HG02623 (cell line): Measurements from ENCODE around the gene PDLIM4.

Experiments
- ATAC-seq: cut with Tn5 transposase; IDR thresholded peaks from one replicate; pipeline ENCODE4 v1.9.1; 2021; ENCODE audit warnings: moderate library complexity; ENCODE audit not compliant: unreplicated experiment

The PDLIM4 gene

GRCh38 chr5:132257131-132258101 is at the start of gene PDLIM4:
Gene PDLIM4, plus strand, starts transcription at chr5:132257696. Its CDS starts 39 bp downstream, at chr5:132257735.
- no peak for ATAC-seq

DNA sequence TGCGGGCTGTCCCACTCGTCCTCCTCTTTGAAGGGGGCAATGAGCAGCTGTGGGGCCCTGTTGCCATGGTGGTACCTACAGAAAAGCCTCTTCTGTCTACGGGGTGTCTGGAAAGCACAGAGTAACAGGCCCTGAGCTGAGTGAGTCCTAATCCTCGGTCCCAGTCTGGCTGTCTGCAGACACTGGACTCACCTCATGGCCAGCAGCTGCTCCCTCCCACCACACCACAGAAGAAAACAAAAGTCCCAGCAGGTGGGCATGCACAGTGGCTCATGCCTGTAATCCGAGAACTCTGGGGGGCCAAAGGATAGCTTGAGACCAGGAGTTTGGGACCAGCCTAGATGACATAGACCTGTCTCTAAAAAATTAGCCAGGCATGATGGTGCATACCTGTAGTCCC is 49.7 kb upstream of the PDLIM4 start:
- ATAC-seq: no peak

- no peak for ATAC-seq
Measured at GRCh38 chr5:132209131-132209530, 48.4 kb upstream of the PDLIM4 start.

DNA sequence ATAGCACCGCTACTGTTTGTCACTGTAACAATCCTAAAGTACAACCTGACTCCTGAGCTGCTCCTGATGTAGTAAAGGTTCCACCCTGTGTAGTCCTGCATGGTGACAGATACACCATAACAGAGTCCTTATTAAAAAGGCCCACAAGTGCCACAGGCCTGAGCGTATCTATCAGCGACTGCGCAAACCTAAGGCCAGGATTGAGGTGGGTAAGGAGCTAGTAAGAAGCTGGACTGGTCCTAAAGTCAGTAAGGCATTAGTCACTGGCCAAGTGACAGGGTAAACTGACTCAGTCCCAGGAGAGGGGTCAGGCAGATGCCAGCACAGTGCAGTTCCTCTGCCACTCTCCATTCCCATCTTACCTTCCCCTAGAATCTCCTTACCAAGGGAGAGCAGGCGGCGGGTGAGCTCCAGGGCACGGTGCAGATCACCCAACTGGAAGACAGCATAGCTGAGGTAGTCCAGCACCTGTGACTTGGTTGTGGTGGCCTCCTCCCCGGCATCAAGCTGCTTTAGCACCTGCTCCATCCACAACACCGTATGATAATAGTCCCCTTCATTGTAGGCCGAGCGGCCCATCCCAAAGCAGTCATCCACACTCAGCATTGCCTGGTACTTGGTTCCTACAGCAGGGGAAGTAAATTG is 47.5 kb upstream of the PDLIM4 start:
- no peak for ATAC-seq

DNA sequence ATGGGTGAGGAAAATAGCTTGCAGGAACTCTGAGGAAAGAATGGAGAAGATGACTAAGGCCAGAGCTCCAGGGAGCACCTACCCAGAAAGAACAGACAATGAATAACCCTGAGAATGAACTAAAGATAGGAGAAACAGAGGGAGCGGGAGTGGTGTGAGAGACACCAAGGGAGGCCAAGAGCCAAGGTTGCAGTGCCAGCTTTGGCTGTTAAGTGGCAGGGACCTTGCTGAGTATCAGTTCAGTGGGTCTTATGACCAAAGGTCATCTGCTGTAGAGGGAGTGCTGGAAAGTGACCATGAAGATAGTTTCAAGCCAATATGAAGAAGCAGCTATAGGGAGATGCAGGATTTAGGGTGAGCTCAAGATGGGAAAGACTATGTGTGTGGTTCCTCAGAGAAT is 46.6 kb upstream of the PDLIM4 start:
- ATAC-seq: no peak

DNA sequence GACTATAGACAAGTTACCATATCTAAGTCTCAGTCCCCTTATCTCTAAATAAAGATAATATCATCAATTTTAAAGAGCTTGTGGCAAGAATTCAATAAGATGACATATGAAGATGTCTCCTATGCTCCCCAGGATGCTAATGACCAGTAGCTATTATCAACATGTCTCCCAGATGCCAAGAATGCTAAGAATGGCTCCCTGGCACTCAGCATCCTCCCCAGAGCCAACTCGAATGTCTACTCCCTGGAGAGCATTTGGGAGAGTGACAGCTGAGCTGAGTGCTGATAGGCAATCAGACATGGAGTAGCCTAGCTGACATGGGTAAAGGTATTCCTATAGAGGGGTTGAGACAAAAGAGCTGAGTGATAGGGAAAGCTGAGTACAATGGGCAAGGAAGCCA is 45.7 kb upstream of the PDLIM4 start:
- no peak for ATAC-seq

GRCh38 chr5:132213666-132214065 is 43.8 kb upstream of the PDLIM4 start:
- ATAC-seq: no peak

DNA sequence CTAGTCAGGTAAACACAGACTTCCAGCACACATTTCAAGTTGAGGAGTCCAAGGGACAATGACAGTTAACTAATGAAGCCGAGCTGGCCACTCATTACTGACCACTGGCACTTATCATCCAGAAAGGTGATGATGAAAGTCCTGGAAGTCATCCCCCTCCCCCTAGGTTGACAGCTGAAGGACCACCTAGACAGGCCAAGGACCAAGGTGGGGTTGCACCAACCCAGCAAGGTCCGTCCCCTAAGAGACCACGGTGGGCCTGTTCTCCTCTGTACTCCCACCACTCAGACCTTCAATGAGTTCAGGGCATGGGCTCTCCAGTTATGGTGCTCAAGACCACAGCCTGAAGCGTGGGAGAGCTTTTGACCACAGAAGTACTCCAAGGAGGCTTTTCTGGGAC is 43.0 kb upstream of the PDLIM4 start:
- ATAC-seq: no peak

DNA sequence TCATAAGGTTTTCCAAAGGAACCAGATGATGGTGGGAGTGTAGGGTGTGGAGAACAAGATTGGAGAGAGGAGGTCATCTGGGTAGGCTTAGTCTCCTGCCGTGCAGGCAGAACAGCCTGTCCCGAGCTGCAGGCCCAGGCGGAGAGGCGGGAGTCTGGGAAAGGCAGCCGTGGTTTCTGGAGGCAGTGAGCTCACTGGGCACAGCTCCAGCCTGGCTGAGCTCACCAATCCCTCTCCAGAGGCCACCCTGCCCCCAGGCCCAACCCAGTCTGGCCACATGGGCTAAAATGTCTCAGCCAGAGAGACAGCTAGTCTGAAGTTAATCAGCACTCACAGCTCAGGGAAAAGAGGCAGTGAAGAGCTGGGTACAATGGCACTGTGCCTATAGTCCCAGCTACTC is 42.2 kb upstream of the PDLIM4 start:
- no peak for ATAC-seq

- ATAC-seq: no peak
Measured at GRCh38 chr5:132218321-132218720, 39.2 kb upstream of the PDLIM4 start.

DNA sequence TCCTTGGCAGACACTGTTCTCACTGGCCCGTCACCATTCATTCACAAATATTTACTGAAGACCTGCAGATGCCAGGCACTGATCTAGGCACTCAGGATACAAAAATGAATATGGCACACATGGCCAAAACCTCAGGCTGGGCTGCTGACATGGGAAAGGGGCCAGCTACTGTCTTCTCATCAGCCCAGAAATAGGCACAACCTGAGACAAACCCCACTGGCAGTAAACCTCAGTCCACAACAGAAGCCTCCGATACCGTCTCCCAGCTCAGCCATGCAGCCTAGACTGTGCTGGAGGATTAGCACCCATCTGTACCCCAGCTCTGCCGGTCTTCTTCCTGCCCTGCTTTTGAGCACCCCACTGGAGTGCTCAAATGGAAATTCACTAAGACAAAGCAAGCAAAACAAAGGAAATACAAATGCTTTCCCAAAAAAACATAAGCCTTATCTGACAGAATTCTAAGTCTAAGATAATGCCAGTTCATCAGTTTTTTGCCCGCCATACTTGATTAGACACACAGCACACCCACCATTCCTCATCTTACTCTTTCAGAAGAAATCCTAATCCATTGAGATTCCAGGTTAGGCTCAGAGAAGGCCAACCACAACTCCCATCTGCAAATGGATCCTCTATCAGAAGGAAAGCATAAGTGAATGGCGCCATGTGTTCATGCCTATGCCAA is 38.1 kb upstream of the PDLIM4 start:
- no peak for ATAC-seq

DNA sequence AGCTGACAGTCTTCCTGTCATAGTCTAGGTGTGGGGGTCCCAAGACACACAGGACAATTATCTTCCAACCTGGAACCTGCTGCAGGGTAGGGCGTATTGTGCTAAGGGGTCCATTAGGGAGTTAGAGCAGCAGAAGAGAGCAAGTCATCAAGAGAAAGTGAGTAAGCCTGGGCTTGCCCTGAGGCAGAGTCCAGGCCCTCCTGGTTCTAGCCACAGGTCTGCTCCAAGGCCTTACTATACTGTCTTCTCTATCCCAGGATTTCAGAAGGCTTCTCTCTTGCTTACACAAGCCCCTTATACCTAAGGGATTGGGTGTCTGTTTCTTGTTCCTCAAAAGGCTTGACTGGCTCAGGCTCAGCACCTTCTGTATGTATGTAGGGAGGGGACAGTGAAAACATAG is 37.5 kb upstream of the PDLIM4 start:
- ATAC-seq: no peak

DNA sequence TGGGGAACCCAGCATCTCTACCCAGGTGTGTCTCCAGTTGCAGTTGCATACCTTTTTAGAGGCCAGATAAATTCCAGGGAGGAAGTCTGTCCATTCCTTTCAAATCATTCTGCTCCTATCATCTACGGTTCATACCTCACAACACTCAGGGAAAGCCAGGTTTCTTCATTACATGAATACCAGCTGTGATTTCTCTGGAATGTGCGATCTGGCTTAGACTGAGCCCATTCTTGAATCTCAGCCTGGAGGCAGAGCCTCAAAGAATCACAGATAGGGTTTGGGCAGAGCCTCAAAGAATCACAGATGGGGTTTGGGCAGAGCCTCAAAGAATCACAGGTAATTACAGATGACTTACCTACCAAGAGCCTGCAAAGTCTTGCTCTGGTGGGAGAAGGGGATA is 37.0 kb upstream of the PDLIM4 start:
- ATAC-seq: no peak

DNA sequence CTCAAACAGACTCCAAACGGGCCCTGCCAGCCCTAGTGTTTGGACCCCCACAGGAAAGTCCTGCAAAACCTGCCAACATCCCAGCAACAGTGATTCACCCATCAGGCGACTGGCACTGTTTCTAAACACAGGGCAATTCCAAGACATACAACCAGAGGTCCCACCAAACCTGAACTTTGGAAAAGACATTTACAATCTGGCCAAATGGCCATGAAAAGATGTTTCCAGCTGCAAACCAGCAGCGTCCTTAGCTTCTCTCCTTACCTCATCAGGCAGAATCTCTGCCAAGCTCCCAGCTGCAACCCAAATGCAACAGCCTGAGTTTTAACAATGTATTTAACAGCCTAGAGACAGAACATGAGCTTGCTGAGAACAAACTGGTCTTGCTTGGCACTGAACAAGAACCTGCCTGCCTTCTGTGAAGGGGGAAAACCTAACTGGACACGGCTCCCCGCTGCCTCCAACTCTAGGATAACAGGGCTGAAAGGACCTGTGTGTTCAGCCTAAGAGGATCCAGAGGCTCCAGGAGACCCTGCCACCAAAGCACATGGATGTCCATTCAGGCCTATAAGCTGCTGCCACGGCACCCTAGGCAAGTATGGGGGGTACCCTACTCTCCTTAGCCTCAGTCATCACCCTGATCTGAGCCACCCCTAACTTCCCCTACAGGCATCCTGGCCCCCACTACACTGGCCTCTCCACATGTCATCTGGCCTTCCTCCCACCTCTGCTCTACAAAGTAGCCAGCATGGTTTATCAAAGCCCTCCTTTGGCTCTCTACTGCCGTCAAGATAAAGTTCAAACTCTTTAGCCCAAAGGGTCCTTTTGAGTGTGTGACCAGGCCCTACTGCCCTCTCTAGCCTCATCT is 35.5 kb upstream of the PDLIM4 start:
- no peak for ATAC-seq

GRCh38 chr5:132222649-132223038 is 34.9 kb upstream of the PDLIM4 start:
- ATAC-seq: no peak

DNA sequence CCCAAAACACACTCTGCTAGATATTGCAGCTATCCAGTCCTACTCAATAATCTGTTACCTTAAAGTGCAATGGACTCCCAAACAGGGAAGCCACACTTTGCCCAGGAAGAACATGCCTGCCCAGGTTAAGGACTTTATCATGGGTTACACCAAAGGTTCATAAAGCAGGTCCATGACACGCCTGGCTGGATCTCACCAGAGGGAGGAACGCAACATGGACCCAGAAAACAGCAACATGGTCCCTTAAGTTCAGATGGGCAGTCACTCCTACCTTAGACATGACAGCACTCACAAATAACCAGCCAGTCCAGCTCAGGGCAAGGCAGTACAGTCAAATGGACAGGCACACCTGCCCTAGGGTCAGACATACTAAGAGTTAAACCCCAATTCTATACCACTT is 33.6 kb upstream of the PDLIM4 start:
- ATAC-seq: no peak

DNA sequence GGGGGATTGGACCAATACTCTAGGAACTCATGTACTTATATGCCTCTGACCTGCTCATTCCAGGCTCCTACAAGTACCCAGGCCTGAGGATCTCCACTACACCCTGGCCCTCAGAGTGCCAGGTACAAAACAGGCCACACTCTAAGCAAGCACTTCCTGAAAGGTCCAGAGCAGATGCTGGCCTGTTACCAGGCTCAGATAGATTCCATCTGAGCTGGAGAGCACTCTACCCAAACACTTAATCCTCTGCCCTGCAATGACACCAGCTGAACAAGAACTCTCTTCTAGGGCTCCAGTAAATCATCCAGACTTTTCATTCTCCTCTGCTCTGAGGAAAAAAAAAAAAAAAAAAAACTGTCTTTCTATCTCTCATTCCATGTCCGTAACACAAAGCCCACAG is 32.8 kb upstream of the PDLIM4 start:
- no peak for ATAC-seq

DNA sequence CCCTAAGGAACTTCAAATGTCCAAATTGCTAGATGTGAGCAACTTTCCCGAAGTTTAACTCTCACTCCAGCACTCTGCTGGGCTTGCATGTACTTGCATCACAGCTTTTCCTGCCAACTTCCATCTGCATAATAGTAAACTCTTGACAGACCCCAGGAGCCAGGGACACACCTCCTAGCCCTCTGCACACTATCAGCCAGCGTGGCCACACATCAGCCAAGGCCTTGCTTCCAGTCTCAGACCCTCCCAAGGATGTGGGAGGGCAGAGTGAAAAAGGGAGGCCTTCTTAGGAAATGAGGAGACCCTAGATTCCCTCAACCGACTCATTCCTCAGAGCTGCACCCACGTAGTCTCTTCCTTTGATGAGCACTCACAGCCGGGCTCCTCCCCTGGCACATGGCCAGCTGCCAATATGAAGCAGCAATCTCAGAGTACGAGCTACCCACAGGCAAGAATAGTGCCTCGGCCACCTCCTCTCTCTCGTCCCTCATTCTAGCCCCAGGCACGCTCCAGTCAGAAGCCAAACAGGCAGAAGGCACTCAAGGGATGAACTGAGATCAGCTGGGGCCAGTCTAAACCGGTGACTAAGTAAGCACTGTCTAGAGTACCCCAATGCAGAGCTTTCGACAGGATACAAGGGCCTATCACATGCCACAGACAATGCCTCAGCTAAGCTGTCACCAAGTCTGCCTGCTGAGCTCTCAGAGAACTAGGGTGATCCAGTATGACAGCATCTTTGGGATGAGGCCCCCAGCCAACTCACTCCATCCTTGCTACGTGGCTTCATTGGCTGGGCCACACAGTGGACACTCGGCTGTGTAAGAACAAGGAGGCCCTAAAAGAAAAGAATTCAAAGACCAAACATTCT is 32.1 kb upstream of the PDLIM4 start:
- no peak for ATAC-seq

GRCh38 chr5:132226516-132227234 is 30.8 kb upstream of the PDLIM4 start:
- ATAC-seq: no peak

- ATAC-seq: no peak
Measured at GRCh38 chr5:132227235-132227484, 30.3 kb upstream of the PDLIM4 start.
